Stimulated activated CD8-positive, alpha-beta memory T cell treated with anti-CD3 and anti-CD28 coated beads, Interleukin-7, amount 100 ng/mL, for 24 hours (primary cell): ENCODE measurements around the gene MNS1.
"Not testable (repeated sequence)": the region's sequence is repeated elsewhere in the genome, so short reads cannot be mapped to it uniquely, and the experiment has no call there.

Experiments used
- DNase-seq: peaks from one replicate; pipeline ENCODE4 v3.0.0-alpha.2; 2020; ENCODE audit warnings: low read depth

MNS1 gene

DNA sequence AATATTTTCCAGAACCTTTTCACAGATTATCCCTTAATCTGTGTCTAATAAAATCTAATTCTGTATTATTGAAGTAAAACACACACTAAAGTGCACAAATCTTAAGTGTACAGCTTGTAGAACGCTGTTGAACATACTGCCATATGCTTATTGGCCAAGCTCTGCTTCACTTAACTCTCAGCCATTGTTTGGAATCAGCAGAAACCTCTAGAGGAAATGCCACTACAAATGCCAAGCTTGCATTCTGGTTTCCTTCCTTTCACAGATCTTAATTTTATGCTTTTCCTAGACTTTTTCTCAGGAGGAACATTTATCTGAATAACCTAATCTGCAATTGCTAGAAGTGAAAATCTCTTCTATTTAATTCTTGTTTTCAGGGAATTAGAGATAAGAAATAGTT is 10.1 kb downstream of the MNS1 start:
- DNase-seq = no peak

DNA sequence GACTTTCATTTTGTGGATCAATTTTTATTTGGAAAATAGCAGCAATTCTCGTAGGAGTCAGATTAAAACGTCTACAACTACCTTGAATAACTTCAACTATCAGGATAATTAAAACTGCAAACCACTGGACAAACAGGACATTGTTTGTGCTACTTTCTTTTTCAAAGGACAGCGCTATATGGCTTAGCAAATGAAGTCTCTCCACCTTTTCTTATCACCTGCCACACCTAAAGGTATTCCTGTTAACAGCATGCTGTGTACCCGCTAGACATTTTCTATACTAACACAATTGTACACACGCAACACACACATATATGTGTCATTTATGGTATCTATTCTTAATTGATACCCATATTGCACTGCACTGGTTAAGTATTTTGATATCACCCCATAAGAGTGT is 19.2 kb downstream of the MNS1 start:
- DNase-seq = no peak

DNA sequence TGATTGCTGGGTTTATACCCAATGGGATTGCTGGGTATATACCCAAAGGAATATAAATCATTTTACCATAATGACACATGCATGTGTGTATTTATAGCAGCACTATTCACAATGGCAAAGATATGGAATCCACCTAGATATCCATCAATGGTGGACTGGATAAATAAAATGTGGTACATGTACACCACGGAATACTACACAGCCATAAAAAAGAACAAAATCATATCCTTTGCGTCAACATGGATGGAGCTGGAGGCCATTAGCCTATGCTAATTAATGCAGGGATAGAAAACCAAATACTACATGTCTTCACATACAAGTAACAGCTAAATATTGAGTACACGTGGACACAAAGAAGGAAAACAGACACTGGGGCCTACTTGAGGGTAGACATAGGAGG is 22.6 kb downstream of the MNS1 start:
- no peak for DNase-seq

DNA sequence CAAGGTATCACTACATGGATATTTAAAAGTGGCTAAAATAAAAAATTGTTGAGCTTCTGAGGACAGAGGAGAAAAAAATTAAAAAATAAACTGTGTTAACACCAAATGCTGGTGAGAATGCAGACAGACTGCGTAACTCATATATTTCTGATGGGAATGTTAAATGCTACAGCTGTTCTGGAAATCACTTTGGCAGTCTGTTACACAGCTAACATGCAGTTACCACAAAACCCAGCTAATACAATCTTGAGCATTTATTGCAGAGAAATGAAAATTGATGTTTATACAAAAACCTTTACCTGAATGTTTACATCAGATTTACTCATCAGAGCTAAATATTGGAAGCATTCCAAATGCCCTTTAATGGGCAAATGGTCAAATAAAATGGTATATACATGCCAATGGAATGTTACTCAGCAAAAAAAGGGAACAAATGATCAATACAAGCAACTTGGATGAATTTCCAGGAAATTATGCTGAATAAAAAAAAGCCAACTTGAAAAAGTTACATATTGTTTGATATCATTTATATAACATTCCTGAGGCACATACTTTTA is 24.6 kb downstream of the MNS1 start:
- DNase-seq = no peak

DNA sequence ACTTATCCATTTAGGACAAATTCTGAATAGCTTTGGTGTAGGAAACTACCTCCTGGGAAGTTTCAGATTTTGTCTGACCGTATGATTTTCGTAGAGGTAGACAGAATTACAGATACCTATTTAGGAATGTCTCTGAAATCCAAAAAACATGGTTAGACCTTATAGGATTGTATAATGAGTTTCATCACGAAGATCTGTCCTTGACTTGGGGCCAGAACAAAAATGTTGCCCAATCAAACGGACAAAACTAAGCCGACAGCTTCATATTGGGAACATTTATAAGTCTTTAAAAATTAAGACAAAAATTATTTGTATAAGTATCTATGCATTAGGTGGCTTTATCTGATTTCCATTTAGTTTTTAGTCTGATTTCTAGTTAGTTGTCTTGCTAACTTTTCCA is 32.6 kb downstream of the MNS1 start:
- no peak for DNase-seq

DNA sequence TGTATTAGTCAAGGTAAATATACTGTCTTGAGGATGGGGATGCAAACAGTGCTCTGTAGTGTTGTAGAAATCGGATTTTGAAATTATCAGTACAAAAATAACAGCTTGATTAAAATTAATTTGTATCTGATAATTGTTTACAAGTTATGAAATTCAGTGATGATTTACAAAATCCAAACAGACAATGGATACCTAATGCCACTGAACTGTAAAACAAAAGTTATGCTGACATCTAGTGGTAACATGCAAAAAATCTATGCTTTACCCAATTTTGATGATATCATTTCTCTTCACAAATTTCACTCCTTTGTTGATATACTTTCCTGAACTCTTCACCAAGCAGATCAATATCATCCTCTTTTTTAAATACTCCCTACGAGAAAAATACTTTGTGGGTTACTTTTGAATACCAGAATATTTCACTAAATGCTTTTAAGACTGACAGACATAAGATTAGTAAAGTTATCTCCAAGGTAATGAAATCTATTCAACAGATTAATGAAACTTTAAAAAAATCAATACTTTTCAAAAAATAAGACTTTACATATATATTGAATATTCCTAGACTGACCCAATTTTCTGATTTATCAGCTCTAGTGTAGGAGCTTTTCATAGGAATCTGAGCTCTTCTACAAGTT is 36.0 kb downstream of the MNS1 start:
- DNase-seq = no peak

DNA sequence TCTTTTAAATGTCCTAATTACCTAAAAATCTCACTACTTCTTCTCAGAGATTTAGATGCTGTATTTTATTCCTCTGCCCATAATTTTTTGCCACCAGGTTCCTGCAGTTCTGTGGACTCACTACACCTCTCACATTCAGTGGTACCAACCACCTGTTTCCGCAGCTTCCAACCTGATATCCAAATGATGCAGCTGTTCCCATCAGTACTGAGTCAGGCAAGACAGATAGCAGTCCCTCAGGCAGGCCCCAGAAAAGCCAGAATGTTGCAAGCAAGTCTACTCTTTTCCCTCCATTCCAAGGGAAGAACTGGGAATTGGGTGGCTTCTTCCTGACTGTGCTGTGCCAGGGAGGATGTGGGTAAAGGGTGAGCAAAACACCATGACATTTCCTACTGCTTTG is 39.0 kb downstream of the MNS1 start:
- DNase-seq = no peak

DNA sequence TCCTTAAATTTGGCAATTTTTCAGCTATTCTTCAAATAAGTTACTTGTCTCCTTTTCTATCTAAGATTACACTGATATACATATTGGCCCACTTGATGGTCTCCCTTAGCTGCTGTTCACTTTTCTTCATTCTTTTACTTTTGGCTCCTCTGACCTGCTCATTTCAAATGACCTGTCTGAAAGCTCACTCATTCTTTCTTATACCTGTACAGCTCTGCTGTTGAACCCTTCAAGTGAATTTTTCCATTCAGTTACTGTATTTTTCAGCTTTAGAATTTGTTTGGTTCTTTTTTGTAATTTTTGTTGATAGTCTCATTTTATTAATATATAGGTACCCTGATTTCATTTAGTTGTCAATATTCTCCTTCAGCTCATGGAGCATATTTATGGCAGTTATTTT is 39.7 kb downstream of the MNS1 start:
- no peak for DNase-seq

DNA sequence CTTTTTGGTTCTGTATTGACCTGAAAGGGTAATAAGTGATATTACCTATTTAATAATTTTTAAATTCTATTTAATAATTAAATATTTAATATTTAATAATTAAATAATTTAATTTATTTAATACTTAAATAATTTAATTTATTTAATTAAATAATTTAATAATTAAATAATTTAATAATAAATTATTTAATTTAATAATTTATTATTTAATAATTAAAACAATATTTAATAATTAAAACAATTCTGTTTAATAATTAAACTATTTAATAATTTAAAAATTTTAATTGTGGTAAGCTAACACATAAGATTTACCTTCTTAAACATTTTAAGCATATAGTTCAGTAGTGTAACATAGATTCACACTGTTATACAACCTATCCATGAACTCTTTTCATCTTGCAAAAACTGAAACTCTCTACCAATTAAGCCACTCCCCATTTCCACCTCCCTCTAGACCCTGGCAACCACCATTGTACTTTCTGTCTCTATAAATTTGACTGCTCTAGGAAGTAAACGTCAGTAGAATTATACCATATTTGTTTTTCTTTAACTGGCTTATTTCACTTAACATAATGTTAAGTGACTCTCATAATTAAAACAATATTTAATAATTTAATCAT is 51.7 kb downstream of the MNS1 start:
- not testable (repeated sequence) for DNase-seq

DNA sequence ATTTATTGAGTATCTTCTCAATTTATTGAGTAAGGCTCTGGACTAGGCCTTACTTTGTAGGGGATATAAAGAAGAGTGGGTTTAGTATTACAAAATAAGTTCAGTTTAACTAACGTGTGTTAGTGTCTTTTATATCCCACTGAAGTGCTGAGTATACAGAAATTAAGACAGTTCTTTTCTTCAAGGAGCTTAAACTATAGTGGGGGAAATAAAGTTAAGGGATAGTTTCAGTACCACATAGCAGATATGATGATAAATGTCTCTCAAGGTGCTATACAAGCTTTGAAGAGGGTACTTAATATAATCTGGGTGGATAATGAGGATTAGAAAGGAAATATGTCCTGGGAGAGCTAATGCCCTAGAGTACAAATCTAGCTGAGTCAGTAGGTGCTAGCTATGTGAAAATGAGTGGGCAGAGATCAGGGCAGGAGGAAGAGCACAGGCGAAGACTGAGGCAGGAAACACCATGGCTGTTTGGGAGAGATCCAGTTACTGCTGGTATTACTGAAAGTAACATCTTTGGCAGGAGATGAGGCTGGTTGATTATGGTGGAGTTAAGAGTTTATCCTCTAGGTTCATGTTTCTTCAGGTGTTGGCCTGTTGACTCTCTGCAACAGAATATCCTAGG is 53.7 kb downstream of the MNS1 start:
- DNase-seq = no peak

DNA sequence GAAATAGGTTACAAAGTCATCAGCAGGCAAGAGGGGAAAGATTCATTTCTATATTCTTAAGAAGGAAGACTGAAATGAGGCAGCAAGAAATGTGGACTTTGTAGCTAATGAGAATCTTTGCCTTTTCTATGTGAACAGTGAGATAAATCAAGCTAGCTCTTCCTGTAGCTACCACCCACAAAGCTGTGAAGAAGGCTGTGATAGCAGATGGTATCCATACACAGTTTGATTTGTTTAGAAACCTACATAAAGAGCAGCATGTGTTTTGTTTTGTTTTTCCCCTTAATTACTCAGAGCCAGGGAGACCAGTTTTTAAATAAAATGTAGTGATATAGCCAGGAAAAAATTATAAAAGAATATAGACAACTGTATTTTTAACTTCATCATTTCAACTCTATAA is 54.2 kb downstream of the MNS1 start:
- DNase-seq = no peak

DNA sequence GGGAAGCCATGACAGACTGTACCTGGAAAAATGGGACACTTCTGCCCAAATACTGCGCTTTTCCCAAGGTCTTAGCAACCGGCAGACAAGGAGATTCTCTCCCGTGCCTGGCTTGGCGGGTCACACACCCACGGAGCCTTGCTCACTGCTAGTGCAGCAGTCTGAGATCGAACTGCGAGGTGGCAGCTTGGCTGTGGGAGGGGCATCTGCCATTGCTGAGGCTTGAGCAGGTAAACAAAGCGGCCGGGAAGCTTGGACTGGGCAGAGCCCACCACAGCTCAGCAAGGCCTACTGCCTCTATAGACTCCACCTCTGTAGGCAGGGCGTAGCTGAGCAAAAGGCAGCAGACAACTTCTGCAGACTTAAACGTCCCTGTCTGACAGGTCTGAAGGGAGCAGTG is 65.7 kb downstream of the MNS1 start:
- not testable (repeated sequence) for DNase-seq

DNA sequence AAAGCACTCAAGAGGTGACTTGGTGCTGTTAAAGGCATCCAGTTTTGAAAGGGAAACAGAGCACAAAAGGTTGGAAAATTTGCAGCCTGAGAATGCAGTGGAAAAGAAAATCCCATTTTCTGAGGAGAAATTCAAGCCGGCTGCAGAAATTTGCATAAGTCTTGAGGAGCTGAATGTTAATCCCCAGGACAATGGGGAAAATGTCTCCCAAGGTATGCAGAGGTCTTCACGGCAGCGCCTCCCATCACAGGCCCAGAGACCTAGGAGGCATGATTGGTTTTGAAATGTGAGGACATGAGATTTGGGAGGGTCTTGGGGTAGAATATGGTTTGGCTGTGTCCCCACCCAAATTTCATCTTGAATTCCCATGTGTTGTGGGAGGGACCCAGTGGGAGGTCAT is 67.6 kb downstream of the MNS1 start:
- DNase-seq = not testable (repeated sequence)

DNA sequence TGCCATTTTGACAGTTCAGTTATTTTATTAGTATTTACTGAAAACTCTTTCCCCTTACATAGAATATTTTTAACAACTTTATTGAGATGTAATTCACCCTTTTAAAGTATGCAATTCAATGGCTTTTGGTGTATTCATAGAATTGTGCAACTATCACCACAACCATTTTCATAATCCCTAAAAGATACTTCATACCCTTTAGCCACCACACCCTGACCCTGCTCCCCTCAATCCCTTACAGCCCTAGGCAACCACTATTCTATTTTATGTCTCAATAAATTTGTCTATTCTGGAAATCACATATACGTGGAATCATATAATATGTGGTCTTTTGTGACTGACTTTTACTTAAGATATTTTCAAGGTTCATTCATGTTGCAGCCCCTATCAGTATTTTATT is 70.0 kb downstream of the MNS1 start:
- DNase-seq = no peak

DNA sequence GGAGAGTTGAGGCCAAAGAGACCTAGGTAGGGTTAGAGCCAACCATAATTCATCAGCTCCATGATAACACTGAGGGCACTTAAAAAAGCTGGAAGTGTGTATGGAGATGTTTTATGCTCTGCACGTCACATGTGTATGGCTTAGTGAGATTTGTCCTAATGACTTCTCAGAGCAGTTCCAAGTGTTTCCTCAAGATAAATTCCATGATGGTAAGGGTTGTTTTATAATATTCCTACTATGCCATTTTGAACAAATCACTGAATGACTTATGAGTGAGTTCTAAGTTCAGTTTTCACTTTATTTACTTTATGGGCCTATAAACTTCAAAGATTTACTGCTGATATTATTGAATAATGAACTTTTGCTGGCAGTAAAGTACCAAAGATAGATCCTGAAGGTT is 71.7 kb downstream of the MNS1 start:
- DNase-seq = no peak

DNA sequence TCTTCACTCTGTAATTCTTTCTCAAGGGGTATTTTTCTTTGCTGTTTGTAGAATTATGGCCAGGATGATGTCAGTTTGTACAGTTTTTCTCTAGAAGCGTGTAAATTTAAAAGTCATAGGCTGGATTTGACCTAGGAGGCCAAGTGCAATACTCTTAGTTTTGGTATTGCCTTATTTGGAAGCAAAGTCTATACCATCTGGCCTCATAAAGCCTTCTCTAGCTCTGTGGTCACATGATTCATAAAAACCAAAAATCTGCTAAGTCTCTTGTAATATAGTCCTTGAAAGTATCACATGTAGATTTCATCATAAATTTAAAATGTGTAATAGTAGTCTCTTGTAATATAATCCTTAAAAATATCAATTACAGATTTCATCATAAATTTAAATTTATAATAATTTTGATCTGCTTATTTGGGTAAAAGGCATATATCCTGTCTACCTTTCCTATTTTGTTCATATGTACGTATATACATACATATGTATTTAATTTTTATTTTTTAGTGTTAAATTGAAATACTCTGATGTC is 74.1 kb downstream of the MNS1 start:
- DNase-seq = no peak

DNA sequence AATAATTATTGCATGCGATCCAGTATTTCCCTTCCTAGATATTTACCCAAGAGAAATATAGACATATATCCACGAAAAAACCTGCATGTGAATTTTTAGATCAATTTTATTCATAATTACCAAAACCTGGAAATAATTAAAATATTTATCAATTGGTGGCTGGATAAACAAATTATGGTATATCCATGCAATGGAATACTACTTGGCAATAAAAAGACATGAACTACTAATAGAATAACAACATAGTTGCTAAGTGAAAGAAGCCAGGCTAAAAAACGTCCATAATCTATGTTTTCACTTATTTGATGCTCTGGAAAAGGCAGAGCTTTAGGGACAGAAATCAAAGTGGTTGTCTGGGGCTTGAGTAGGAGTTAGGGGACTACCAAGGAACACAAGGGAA is 79.0 kb downstream of the MNS1 start:
- DNase-seq = no peak

DNA sequence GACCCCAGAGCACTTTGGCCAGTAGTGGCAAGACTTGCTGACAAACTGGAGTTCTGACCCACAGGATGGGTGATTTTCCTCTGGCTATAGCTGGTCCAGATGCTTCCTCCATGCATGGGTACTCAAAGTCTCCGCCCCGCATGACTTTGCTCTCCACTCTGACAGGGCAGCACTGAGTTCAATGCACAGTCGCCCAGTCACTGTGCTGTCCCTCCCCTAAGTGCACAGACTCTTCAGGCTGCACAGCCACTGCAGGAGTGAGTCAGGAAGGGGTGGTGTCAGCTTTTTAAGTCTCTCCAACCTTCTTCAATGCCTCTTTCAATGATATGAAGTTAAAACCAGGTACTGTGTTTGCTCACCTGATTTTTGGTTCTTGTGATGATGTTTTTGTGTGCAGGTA is 81.9 kb downstream of the MNS1 start:
- no peak for DNase-seq
